HG02981 (cell line): ENCODE results near the gene NEK6.
A peak's percentile ranks its signal among the peaks of the same experiment; 100 is the strongest.

Source experiments
- ATAC-seq: cut with Tn5 transposase; IDR thresholded peaks from one replicate; pipeline ENCODE4 v1.9.1; 2021; ENCODE audit warnings: mild to moderate bottlenecking, moderate library complexity; ENCODE audit not compliant: unreplicated experiment

Gene NEK6

GRCh38 chr9:124274738-124275137 is 17.0 kb downstream of the NEK6 start:
- no peak for ATAC-seq

- ATAC-seq: no peak
Observed at GRCh38 chr9:124277420-124277819, 19.7 kb downstream of the NEK6 start.

- no peak for ATAC-seq
Observed at GRCh38 chr9:124278054-124278540, 20.3 kb downstream of the NEK6 start.

GRCh38 chr9:124279531-124280175 is 21.9 kb downstream of the NEK6 start:
- ATAC-seq: no peak

GRCh38 chr9:124280176-124280691 is 22.5 kb downstream of the NEK6 start:
- ATAC-seq: no peak

GRCh38 chr9:124281931-124282371 is 24.2 kb downstream of the NEK6 start:
- no peak for ATAC-seq

GRCh38 chr9:124282442-124283227 is 24.9 kb downstream of the NEK6 start:
- no peak for ATAC-seq

- ATAC-seq: no peak
Observed at GRCh38 chr9:124283228-124283814, 25.6 kb downstream of the NEK6 start.

GRCh38 chr9:124284237-124284831 is 26.6 kb downstream of the NEK6 start:
- no peak for ATAC-seq

GRCh38 chr9:124284940-124285441 is 27.2 kb downstream of the NEK6 start:
- ATAC-seq: no peak

GRCh38 chr9:124285490-124285889 is 27.7 kb downstream of the NEK6 start:
- no peak for ATAC-seq

GRCh38 chr9:124285903-124286291 is 28.1 kb downstream of the NEK6 start:
- peak; percentile 30 for ATAC-seq

GRCh38 chr9:124286292-124286931 is 28.7 kb downstream of the NEK6 start:
- peak; percentile 39 for ATAC-seq

- peak; percentile 21 for ATAC-seq
Observed at GRCh38 chr9:124290053-124290591, 32.4 kb downstream of the NEK6 start.

- no peak for ATAC-seq
Observed at GRCh38 chr9:124290743-124291554, 33.2 kb downstream of the NEK6 start.

- peak; percentile 34 for ATAC-seq
Observed at GRCh38 chr9:124291801-124292396, 34.1 kb downstream of the NEK6 start.

GRCh38 chr9:124292696-124293593 is 35.2 kb downstream of the NEK6 start:
- no peak for ATAC-seq
